ENCODE measurements around the gene UNC5A. TPM values are rescaled to one million over a fixed set of nuclear protein-coding genes. Genes with fewer than 3 reads are reported as not detected.

The UNC5A gene
- total RNA-seq, 1 experiment from 2014 or later: 3.1 TPM

DNA sequence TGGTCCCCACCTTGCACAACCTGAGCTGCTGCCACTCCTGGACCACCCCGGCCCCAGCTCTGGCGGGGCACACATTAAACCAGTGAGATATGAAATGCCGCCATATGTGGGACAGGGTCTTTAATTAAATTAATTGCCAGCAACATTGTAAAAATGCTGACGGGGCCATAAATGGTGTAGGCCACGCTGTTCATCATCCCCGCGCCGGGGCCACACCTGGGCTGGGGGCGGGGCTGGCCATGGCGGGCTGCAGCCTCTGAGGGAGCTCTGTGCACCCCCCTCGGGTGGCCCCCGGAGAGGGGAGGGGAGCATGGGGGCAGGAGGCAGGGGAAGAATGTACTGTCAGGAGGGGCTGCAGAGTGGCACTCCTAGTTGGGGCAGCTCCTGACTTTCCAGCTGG, 41.0 kb downstream of the UNC5A start:
- POLR2A ChIA-PET (ENCODE audit: unreplicated experiment): no interaction called here
- no peak overlapping the region for H3K4me2 ChIP-seq
- no peak overlapping the region for H3K4me3 ChIP-seq
- no peaks in the 10 kb centered on the region for H3F3A ChIP-seq (ENCODE audit: insufficient read depth, low read depth)
- BruUV-seq (replicated peaks): no TSS peak
- no peaks in the 10 kb centered on the region for H3K27me3 ChIP-seq (ENCODE audit: insufficient read depth, low read depth)
- no peak overlapping the region for H3K27ac ChIP-seq
- H3K4me1 ChIP-seq (replicated peaks; ENCODE audit: insufficient read depth): 0 out of 2 replicates have a peak, but pooled peaks cover 5% of the 10 kb centered on the region
- intact Hi-C loops (cut with micrococcal nuclease; ENCODE audit: unreplicated experiment): no loop called here
- no peaks in the 10 kb centered on the region for H3K9me3 ChIP-seq (ENCODE audit: insufficient read depth, low read depth)
- H2AFZ ChIP-seq: no peak overlapping the region
- H3K79me2 ChIP-seq (ENCODE audit: low read depth): no peaks in the 10 kb centered on the region
- H3K9me2 ChIP-seq (ENCODE audit: insufficient read depth): no peaks in the 10 kb centered on the region
- DNase-seq: no peak
- no peaks in the 10 kb centered on the region for H3K36me3 ChIP-seq (ENCODE audit: low read depth)
- no peaks in the 10 kb centered on the region for H4K20me1 ChIP-seq (ENCODE audit: insufficient read depth)
- CTCF ChIA-PET: no interaction called here
- TF ChIP-seq, protein P1, sequence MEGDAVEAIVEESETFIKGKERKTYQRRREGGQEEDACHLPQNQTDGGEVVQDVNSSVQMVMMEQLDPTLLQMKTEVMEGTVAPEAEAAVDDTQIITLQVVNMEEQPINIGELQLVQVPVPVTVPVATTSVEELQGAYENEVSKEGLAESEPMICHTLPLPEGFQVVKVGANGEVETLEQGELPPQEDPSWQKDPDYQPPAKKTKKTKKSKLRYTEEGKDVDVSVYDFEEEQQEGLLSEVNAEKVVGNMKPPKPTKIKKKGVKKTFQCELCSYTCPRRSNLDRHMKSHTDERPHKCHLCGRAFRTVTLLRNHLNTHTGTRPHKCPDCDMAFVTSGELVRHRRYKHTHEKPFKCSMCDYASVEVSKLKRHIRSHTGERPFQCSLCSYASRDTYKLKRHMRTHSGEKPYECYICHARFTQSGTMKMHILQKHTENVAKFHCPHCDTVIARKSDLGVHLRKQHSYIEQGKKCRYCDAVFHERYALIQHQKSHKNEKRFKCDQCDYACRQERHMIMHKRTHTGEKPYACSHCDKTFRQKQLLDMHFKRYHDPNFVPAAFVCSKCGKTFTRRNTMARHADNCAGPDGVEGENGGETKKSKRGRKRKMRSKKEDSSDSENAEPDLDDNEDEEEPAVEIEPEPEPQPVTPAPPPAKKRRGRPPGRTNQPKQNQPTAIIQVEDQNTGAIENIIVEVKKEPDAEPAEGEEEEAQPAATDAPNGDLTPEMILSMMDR (conservative IDR thresholded peaks at IDR 0.05): no peak
- TF ChIP-seq EZH2 (IDR thresholded peaks at IDR 0.05; ENCODE audit: low read depth): no peak

DNA sequence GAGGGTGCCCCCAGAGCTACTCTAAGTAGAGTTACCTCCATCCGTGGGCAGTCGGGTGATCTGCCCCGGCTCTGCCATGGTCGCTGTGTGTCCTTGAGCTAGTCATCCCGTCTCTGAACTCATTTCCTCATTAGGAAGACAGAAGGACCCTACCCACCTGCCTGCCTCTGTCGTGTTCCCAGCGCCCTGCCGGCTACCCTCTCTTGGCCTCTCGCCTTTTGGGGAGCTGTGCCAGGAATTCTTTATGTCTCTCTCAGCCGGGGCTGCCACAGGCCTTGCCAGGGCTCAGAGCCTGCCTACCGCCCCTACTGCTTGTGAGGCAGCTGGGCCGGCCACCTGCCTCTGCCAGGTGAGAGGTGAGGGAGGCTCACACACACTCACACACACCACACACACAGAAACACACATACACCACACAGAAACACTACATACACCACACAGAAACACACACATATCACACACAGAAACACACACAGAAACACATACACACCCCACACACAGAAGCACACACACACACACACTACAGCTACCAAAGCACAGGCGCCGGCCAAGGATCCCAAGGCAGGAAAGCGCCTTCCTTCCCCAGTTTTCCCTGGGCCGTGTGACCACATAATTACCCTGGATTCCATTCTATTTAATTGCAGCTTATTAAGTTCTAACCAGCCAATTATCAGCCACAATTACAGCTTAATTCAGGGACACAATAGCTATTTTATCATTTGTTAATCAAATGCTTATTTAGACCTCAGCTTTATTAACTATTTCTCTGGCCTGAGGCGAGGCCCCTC, 41.7 kb downstream of the UNC5A start:
- CTCF ChIA-PET: interaction anchor here (0.6 kb wide), 1 partner anchor 86 kb away, joined by 3 read pairs; no protein-coding TSS in a partner anchor
- intact Hi-C loops (cut with micrococcal nuclease; ENCODE audit: unreplicated experiment): no loop called here

DNA sequence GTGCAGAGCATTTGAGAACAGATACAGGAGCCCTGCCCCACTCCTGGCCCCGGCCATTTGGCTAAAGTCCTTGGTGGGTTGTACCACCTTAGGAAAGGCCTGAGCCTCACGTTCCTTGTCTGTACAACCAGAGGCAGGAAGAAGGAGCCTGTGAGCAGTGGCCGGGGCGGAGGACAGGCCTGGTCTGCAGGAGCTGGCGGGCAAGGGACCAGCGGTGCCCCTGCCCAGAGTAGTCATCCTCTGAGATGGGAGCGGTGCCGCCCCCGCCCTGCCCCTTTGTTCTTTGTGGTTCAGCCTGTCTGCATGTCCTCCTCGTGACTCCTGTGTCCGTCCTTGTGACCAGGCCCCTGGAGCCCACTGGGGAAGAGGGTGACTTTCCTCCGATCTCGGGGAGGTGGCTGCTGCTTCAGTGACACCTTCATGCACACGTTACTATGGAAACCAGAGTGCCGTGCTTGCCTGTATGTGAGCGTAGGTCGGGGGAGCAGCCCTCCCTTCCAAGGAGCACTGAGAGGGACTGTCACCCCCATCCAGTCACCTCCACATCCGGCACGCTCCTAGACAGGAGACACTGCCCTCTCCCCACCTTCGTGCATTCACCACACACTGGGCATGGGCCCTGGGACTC, 42.9 kb downstream of the UNC5A start:
- Histone ChIP-seq H3F3A (ENCODE audit: insufficient read depth, low read depth) (no peaks in the 10 kb centered on the region), H3K4me2 (no peak overlapping the region), H3K27me3 (ENCODE audit: insufficient read depth, low read depth) (no peaks in the 10 kb centered on the region), H3K36me3 (ENCODE audit: low read depth) (no peaks in the 10 kb centered on the region), H4K20me1 (ENCODE audit: insufficient read depth) (no peaks in the 10 kb centered on the region), H3K79me2 (ENCODE audit: low read depth) (no peaks in the 10 kb centered on the region), H3K4me1 (replicated peaks; ENCODE audit: insufficient read depth) (no peaks in the 10 kb centered on the region), H3K27ac (no peak overlapping the region), H3K4me3 (no peak overlapping the region), H2AFZ (no peak overlapping the region), H3K9me2 (ENCODE audit: insufficient read depth) (no peaks in the 10 kb centered on the region), H3K9me3 (ENCODE audit: insufficient read depth, low read depth) (no peaks in the 10 kb centered on the region)
- no peak for DNase-seq
- ChIA-PET CTCF (no interaction called here), POLR2A (ENCODE audit: unreplicated experiment) (no interaction called here)
- intact Hi-C loops (cut with micrococcal nuclease; ENCODE audit: unreplicated experiment): no loop called here
- no peak for TF ChIP-seq EZH2 (IDR thresholded peaks at IDR 0.05; ENCODE audit: low read depth)
- TF ChIP-seq, protein P1 (conservative IDR thresholded peaks at IDR 0.05): no peak
- no TSS peak for BruUV-seq (replicated peaks)

More for the DNA sequence above, 41.7 kb downstream of the UNC5A start:
- Histone ChIP-seq H3K4me3 (no peak overlapping the region), H3K9me3 (ENCODE audit: insufficient read depth, low read depth) (no peaks in the 10 kb centered on the region), H3K4me2 (no peak overlapping the region), H3F3A (ENCODE audit: insufficient read depth, low read depth) (no peaks in the 10 kb centered on the region), H3K36me3 (ENCODE audit: low read depth) (no peaks in the 10 kb centered on the region), H3K27ac (no peak overlapping the region), H4K20me1 (ENCODE audit: insufficient read depth) (no peaks in the 10 kb centered on the region), H3K79me2 (ENCODE audit: low read depth) (no peaks in the 10 kb centered on the region), H3K9me2 (ENCODE audit: insufficient read depth) (no peaks in the 10 kb centered on the region), H3K4me1 (replicated peaks; ENCODE audit: insufficient read depth) (no peaks in the 10 kb centered on the region), H2AFZ (no peak overlapping the region), H3K27me3 (ENCODE audit: insufficient read depth, low read depth) (no peaks in the 10 kb centered on the region)
- BruUV-seq (replicated peaks): no TSS peak
- no peak for DNase-seq
- TF ChIP-seq EZH2 (IDR thresholded peaks at IDR 0.05; ENCODE audit: low read depth): no peak
- TF ChIP-seq, protein P1 (conservative IDR thresholded peaks at IDR 0.05): no peak
- POLR2A ChIA-PET (ENCODE audit: unreplicated experiment): no interaction called here

All from PC-9 (cell line).